ENCODE results near the gene PRKN. TPM values are rescaled to one million over a fixed set of nuclear protein-coding genes. Genes with fewer than 3 reads are reported as not detected.

Gene PRKN
- total RNA-seq, 6 experiments from 2014 or later = 0.32 TPM; not detected in 5

GRCh38 chr6:162187168-162187935 is 540.2 kb downstream of the PRKN start:
- Mint-ChIP-seq H3K4me1 (ENCODE audit: low read depth) (no peaks in the 10 kb centered on the region), H3K9me3 (peaks cover 47% of the 10 kb centered on the region), H3K36me3 (ENCODE audit: low read depth) (0 out of 2 replicates have a peak, but pooled peaks cover 4% of the 10 kb centered on the region), H3K4me3 (no peak overlapping the region), H3K27ac (no peak overlapping the region), H3K27me3 (ENCODE audit: insufficient read depth) (no peaks in the 10 kb centered on the region)
- no peak for TF ChIP-seq CTCF (IDR thresholded peaks at IDR 0.05)
- DNase-seq = no peak

- no peak for TF ChIP-seq CTCF (IDR thresholded peaks at IDR 0.05)
- no peaks in the 10 kb centered on the region for H3K27me3 Mint-ChIP-seq (ENCODE audit: insufficient read depth)
- H3K36me3 Mint-ChIP-seq (ENCODE audit: low read depth) = 0 out of 2 replicates have a peak, but pooled peaks cover 4% of the 10 kb centered on the region
- no peaks in the 10 kb centered on the region for H3K4me1 Mint-ChIP-seq (ENCODE audit: low read depth)
- peaks cover 48% of the 10 kb centered on the region for H3K9me3 Mint-ChIP-seq
- no peak overlapping the region for H3K27ac Mint-ChIP-seq
- DNase-seq = no peak
- H3K4me3 Mint-ChIP-seq = no peak overlapping the region
Observed at GRCh38 chr6:162184465-162184864, 543.1 kb downstream of the PRKN start.

GRCh38 chr6:162181741-162182401 is 545.7 kb downstream of the PRKN start:
- Mint-ChIP-seq H3K4me3 (no peak overlapping the region), H3K27me3 (ENCODE audit: insufficient read depth) (no peaks in the 10 kb centered on the region), H3K36me3 (ENCODE audit: low read depth) (no peaks in the 10 kb centered on the region), H3K9me3 (peaks cover 47% of the 10 kb centered on the region), H3K4me1 (ENCODE audit: low read depth) (no peaks in the 10 kb centered on the region), H3K27ac (no peak overlapping the region)
- TF ChIP-seq CTCF (IDR thresholded peaks at IDR 0.05) = no peak
- DNase-seq = no peak

GRCh38 chr6:162181111-162181510 is 546.5 kb downstream of the PRKN start:
- DNase-seq = no peak
- Mint-ChIP-seq H3K4me1 (ENCODE audit: low read depth) (no peaks in the 10 kb centered on the region), H3K27ac (no peak overlapping the region), H3K4me3 (no peak overlapping the region), H3K9me3 (peaks cover 47% of the 10 kb centered on the region), H3K27me3 (ENCODE audit: insufficient read depth) (no peaks in the 10 kb centered on the region), H3K36me3 (ENCODE audit: low read depth) (no peaks in the 10 kb centered on the region)
- no peak for TF ChIP-seq CTCF (IDR thresholded peaks at IDR 0.05)

- TF ChIP-seq CTCF (IDR thresholded peaks at IDR 0.05) = no peak
- Mint-ChIP-seq H3K27ac (no peak overlapping the region), H3K36me3 (ENCODE audit: low read depth) (no peaks in the 10 kb centered on the region), H3K4me1 (ENCODE audit: low read depth) (no peaks in the 10 kb centered on the region), H3K27me3 (ENCODE audit: insufficient read depth) (no peaks in the 10 kb centered on the region), H3K4me3 (no peak overlapping the region), H3K9me3 (peaks cover 42% of the 10 kb centered on the region)
- DNase-seq = no peak
Observed at GRCh38 chr6:162179196-162179951, 548.2 kb downstream of the PRKN start.
